Measurements from ENCODE around the gene MAMLD1.

Gene MAMLD1

DNA sequence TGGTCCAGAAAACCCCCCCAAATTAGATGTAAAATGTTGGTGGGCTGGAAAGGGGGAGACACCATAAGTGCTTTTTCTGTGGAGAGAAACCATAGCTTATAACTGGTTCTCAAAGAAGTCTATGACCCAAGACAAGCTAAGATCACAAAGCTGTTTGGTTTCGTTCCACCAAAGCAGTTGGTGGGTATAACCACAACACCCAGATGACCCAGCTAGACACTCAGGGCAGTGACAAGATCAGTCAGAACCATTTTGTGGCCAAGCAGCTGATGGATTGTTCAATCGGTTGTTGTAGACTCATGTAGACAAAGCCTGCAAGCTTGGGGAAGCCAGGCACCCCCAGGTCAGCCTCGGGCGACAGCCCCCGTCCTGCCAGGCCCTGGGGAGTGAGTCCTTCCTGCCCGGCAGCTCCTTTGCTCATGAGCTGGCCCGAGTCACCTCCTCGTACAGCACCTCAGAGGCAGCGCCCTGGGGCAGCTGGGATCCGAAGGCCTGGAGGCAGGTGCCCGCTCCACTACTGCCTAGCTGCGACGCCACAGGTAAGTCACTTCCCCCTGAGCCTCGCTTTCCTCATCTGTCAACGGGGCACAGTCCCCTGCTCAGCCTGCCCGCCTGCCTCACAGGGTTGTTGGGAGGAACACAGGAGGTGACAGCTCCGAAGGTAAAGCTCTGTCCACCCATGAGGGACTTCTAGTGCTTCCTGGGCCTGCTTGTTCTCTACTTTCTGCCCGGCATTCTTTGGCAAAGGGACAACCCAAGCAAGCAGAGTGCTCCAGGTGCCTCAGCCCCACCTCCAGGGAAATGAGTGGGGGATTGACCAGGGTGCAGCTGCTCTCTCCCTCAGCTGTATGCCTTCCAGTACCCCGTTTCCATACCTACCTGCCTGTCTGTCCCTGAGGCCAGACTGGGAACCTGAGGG, 140.1 kb downstream of the MAMLD1 start:
- Histone ChIP-seq H3K9ac (ENCODE audit: low read length in 5 of 5) (no peak overlapping the region), H3K27ac (ENCODE audit: low read depth, low read length) (no peak overlapping the region), H3K27me3 (ENCODE audit: control insufficient read depth in 5 of 5, insufficient read depth in 4 of 5, low read length in 5 of 5) (peaks cover 0 to 17% (median 4%) of the 10 kb centered on the region in 5 donors), H3K4me3 (ENCODE audit: low read depth in 1 of 5, low read length in 5 of 5) (no peak overlapping the region), H3K4me1 (ENCODE audit: control insufficient read depth in 5 of 5, insufficient read depth in 5 of 5, low read length in 5 of 5) (peaks cover 0 to 40% (median 8%) of the 10 kb centered on the region in 5 donors), H3K36me3 (ENCODE audit: control insufficient read depth in 5 of 5, insufficient read depth in 5 of 5, low read length in 5 of 5) (no peaks in the 10 kb centered on the region), H3K9me3 (ENCODE audit: control insufficient read depth in 5 of 5, low read length in 5 of 5) (no peaks in the 10 kb centered on the region)

DNA sequence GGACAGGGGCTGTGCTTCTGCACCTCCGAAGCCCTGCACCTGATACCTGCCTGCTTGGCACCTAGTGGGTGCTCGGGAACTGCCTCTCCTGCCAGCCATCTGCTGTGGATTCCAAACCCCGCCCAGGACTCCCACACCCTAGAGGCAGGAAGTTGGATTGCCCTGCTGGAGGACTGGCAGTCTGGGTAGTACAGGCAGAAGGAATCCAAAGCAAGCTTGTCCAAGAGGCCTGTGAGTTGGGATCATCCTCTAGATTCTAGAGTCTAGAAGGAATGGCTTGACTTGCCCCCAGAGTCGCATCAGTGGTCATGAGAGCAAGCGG, 140.7 kb downstream of the MAMLD1 start:
- no peak overlapping the region for H3K9ac ChIP-seq (ENCODE audit: low read length in 5 of 5)
- H3K27ac ChIP-seq (ENCODE audit: low read depth, low read length), result no peak overlapping the region

DNA sequence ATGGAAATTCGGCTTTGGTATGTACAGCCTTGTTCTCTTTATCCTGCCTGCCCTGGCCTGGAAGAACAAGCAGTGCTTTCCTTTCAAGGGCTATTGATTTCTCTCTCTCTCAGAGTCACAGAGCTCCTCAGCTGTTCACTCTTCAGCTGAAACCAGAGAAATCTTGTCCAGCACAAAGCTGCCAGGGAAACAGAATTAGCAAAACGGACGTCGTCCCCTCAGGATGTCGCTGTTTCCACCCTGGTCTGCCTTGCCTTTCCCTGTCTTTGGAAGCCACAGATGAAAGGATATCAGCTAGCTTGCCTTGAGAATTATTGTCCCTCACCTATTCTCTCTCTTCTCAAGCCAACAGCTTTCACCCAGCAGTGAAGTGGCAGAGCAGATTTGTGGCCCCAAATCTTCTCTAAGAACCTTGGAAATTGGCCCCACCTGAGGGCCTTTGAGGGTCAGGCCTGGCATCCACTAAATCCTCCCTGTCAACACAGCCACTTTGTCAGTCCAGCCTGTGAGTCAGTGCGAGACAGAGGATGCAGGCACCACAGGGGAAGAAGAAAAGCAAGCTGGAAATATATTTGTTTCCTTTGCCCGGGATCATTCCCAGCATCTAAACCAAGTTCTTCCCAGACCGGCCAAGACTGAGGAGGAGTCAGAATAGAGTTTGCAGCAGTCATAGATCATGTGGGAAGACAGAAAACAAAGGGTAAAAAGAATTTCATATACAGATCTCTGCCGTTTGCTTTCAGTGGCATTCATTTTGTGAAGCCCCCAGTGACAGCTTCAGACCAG, 141.5 kb downstream of the MAMLD1 start:
- Histone ChIP-seq H3K27me3 (ENCODE audit: control insufficient read depth in 5 of 5, insufficient read depth in 4 of 5, low read length in 5 of 5) (peaks cover 0 to 17% (median 4%) of the 10 kb centered on the region in 5 donors), H3K4me3 (ENCODE audit: low read depth in 1 of 5, low read length in 5 of 5) (no peak overlapping the region), H3K36me3 (ENCODE audit: control insufficient read depth in 5 of 5, insufficient read depth in 5 of 5, low read length in 5 of 5) (no peaks in the 10 kb centered on the region), H3K9me3 (ENCODE audit: control insufficient read depth in 5 of 5, low read length in 5 of 5) (no peaks in the 10 kb centered on the region), H3K9ac (ENCODE audit: low read length in 5 of 5) (no peak overlapping the region), H3K27ac (ENCODE audit: low read depth, low read length) (no peak overlapping the region), H3K4me1 (ENCODE audit: control insufficient read depth in 5 of 5, insufficient read depth in 5 of 5, low read length in 5 of 5) (peaks cover 1 to 51% (median 14%) of the 10 kb centered on the region in 5 donors)

More for the DNA sequence above, 140.7 kb downstream of the MAMLD1 start:
- H3K4me3 ChIP-seq (ENCODE audit: low read depth in 1 of 5, low read length in 5 of 5), result no peak overlapping the region
- no peaks in the 10 kb centered on the region for H3K36me3 ChIP-seq (ENCODE audit: control insufficient read depth in 5 of 5, insufficient read depth in 5 of 5, low read length in 5 of 5)
- no peaks in the 10 kb centered on the region for H3K9me3 ChIP-seq (ENCODE audit: control insufficient read depth in 5 of 5, low read length in 5 of 5)
- H3K4me1 ChIP-seq (ENCODE audit: control insufficient read depth in 5 of 5, insufficient read depth in 5 of 5, low read length in 5 of 5), result peaks cover 1 to 46% (median 14%) of the 10 kb centered on the region in 5 donors
- peaks cover 0 to 17% (median 4%) of the 10 kb centered on the region in 5 donors for H3K27me3 ChIP-seq (ENCODE audit: control insufficient read depth in 5 of 5, insufficient read depth in 4 of 5, low read length in 5 of 5)

DNA sequence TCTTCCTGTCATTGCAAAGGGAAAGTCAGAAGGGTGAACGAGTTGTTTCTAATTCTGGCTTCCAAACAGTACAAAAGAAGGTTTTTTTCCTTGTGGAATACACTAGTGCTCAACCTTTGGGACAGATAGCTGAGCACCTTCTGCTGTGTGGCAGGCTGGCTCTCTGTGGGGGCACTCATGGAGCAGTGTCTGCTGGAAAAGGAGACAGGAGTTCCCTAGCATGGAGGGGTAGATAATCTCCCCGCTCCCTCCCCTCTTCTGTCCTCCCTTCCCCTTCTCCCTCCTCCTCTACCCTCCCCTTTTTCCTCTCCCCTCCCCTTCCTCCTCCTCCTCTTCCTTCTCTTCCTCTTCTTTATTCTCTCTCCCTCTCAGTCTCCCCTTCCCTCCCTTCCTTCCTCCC, 142.9 kb downstream of the MAMLD1 start:
- peaks cover 1 to 51% (median 14%) of the 10 kb centered on the region in 5 donors for H3K4me1 ChIP-seq (ENCODE audit: control insufficient read depth in 5 of 5, insufficient read depth in 5 of 5, low read length in 5 of 5)
- H3K27ac ChIP-seq (ENCODE audit: low read depth, low read length), result no peak overlapping the region
- H3K9me3 ChIP-seq (ENCODE audit: control insufficient read depth in 5 of 5, low read length in 5 of 5), result no peaks in the 10 kb centered on the region
- no peak overlapping the region for H3K9ac ChIP-seq (ENCODE audit: low read length in 5 of 5)
- peaks cover 0 to 17% (median 2%) of the 10 kb centered on the region in 5 donors for H3K27me3 ChIP-seq (ENCODE audit: control insufficient read depth in 5 of 5, insufficient read depth in 4 of 5, low read length in 5 of 5)
- H3K4me3 ChIP-seq (ENCODE audit: low read depth in 1 of 5, low read length in 5 of 5), result no peak overlapping the region
- H3K36me3 ChIP-seq (ENCODE audit: control insufficient read depth in 5 of 5, insufficient read depth in 5 of 5, low read length in 5 of 5), result no peaks in the 10 kb centered on the region

DNA sequence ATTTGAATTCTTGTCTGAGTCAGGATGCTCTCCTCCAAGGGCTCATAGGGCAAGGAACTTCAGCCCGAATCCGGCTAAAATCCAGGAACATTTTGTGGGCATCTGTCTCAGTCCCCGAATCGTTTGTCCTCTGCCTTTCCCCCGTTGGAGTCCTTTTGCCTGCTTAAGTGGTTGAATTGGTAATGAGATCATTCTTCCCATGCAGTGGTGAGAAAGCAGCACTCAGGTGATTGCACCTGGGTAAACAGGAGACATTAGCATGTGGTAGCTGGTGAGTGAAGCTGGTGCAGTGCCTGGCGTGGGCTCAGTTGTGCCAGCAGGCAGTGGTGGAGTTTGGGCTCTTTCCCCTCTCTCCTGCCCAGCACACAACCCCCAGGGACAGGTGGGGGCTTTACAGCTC, 143.4 kb downstream of the MAMLD1 start:
- Histone ChIP-seq H3K27me3 (ENCODE audit: control insufficient read depth in 5 of 5, insufficient read depth in 4 of 5, low read length in 5 of 5) (peaks cover 0 to 17% (median 2%) of the 10 kb centered on the region in 5 donors), H3K9me3 (ENCODE audit: control insufficient read depth in 5 of 5, low read length in 5 of 5) (no peaks in the 10 kb centered on the region), H3K36me3 (ENCODE audit: control insufficient read depth in 5 of 5, insufficient read depth in 5 of 5, low read length in 5 of 5) (no peaks in the 10 kb centered on the region), H3K4me1 (ENCODE audit: control insufficient read depth in 5 of 5, insufficient read depth in 5 of 5, low read length in 5 of 5) (peaks cover 1 to 51% (median 14%) of the 10 kb centered on the region in 5 donors), H3K27ac (ENCODE audit: low read depth, low read length) (no peak overlapping the region), H3K9ac (ENCODE audit: low read length in 5 of 5) (no peak overlapping the region), H3K4me3 (ENCODE audit: low read depth in 1 of 5, low read length in 5 of 5) (no peak overlapping the region)

DNA sequence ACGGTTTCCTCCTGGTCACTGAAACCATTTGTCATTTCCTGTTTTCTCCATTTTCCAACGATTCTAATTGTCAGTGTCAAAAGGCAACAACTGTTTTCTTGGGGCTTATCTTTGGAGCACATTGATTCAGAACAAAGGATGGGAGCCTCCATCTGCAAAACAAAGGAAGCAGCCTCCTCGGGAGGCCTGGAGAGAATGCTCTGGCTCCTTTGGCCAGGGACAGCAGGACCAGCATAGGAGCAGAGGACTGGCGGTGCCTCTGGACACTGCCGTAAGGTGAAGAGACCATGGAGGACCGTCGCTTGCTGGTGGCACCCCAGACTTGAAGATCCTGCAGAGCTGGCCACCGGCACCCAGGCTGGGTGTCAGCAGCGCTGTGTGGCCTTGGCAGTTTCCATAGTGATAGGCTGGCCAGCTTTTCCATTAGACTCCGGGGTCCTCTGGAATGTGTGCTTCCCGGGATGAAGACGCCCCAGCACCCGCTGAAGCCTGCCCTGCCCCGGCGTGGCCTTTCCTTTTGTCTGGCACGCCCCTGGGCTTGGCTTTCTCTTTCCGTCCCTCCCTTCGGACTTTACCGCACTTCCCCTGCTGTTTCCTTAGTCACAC, 144.2 kb downstream of the MAMLD1 start:
- no peak overlapping the region for H3K27ac ChIP-seq (ENCODE audit: low read depth, low read length)
- no peak overlapping the region for H3K9ac ChIP-seq (ENCODE audit: low read length in 5 of 5)
- H3K4me3 ChIP-seq (ENCODE audit: low read depth in 1 of 5, low read length in 5 of 5), result peak overlapping the region in 3 of 5 donors; percentile 7 to 24 (median 16)

DNA sequence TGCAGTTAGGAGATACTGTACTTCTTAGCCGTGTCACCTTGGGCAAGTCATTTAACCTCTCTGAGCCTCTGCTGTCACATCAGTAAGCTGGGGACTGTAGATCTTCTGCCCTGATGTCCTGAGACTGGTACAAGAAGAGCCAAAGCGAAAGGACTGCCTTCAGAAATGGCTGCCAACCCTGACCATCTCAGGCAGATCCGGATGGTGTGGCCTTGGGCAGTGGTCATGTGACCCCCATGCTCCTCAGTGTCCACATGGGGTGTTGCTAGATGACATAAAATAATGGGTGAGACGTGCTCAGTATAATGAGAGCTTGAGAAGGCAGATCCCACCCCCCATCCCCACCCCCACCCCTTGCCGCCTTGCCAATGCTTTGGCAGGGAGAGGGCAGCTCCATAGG, 144.9 kb downstream of the MAMLD1 start:
- H3K9ac ChIP-seq (ENCODE audit: low read length in 5 of 5), result no peak overlapping the region
- H3K27me3 ChIP-seq (ENCODE audit: control insufficient read depth in 5 of 5, insufficient read depth in 4 of 5, low read length in 5 of 5), result peaks cover 0 to 22% (median 0%) of the 10 kb centered on the region in 5 donors
- peak overlapping the region in 3 of 5 donors; percentile 7 to 24 (median 24) for H3K4me3 ChIP-seq (ENCODE audit: low read depth in 1 of 5, low read length in 5 of 5)

More for the DNA sequence above, 144.2 kb downstream of the MAMLD1 start:
- Histone ChIP-seq H3K4me1 (ENCODE audit: control insufficient read depth in 5 of 5, insufficient read depth in 5 of 5, low read length in 5 of 5) (peaks cover 1 to 51% (median 16%) of the 10 kb centered on the region in 5 donors), H3K36me3 (ENCODE audit: control insufficient read depth in 5 of 5, insufficient read depth in 5 of 5, low read length in 5 of 5) (peaks cover 0 to 2% (median 0%) of the 10 kb centered on the region in 5 donors), H3K27me3 (ENCODE audit: control insufficient read depth in 5 of 5, insufficient read depth in 4 of 5, low read length in 5 of 5) (peaks cover 0 to 18% (median under 1%) of the 10 kb centered on the region in 5 donors), H3K9me3 (ENCODE audit: control insufficient read depth in 5 of 5, low read length in 5 of 5) (no peaks in the 10 kb centered on the region)

DNA sequence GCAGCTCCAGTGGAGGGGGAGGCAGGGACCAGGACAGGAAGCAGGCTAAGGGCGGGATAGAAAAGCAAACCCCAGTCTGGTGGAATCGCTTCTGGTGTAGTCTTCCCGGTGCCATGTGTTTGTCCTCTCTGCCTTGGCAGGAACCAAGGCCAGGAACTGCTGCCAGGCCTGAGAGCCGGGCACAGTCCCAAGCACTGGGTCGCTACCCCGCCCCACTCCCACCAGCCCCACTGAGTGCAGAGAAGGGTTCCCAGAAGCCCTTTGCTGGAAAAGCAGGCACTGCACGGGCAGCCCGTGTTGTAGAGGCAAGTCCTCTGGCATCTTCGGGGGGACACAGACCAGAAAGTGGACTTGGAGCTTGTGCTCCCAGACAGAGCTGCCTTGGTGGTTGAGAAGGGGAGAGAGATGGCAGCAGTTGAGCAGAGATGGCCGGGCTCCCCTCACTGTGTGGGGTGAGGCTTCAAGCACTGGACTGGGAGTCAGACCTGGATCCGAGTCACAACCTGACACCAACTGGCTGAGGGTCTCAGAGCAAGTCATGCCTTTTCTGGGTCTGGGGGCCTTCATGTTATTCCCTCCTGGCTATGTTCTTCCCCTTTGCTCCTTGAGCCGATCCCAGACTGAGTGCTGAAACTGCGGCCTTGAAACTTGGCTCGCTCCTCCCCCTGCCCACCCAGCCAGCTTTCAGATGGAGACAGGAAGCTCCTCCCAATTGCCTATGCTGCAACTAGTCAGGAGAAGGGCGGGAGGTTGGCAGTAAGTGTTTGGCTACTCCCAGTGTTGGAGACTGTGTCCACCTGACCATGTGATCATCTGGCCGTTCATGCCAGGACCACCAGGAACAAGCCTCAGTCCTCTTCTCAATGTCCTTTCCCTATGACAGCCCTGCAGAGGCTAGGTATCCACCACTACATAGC, 145.6 kb downstream of the MAMLD1 start:
- Histone ChIP-seq H3K36me3 (ENCODE audit: control insufficient read depth in 5 of 5, insufficient read depth in 5 of 5, low read length in 5 of 5) (peaks cover 0 to 2% (median 0%) of the 10 kb centered on the region in 5 donors), H3K27ac (ENCODE audit: low read depth, low read length) (peak overlapping the region; percentile 30), H3K9ac (ENCODE audit: low read length in 5 of 5) (no peak overlapping the region), H3K9me3 (ENCODE audit: control insufficient read depth in 5 of 5, low read length in 5 of 5) (no peaks in the 10 kb centered on the region), H3K4me3 (ENCODE audit: low read depth in 1 of 5, low read length in 5 of 5) (peak overlapping the region in 3 of 5 donors; percentile 1 to 38 (median 24)), H3K27me3 (ENCODE audit: control insufficient read depth in 5 of 5, insufficient read depth in 4 of 5, low read length in 5 of 5) (peaks cover 0 to 19% (median 0%) of the 10 kb centered on the region in 5 donors), H3K4me1 (ENCODE audit: control insufficient read depth in 5 of 5, insufficient read depth in 5 of 5, low read length in 5 of 5) (peaks cover 1 to 49% (median 17%) of the 10 kb centered on the region in 5 donors)

More for the DNA sequence above, 144.9 kb downstream of the MAMLD1 start:
- H3K9me3 ChIP-seq (ENCODE audit: control insufficient read depth in 5 of 5, low read length in 5 of 5), result no peaks in the 10 kb centered on the region
- H3K27ac ChIP-seq (ENCODE audit: low read depth, low read length), result no peak overlapping the region
- H3K36me3 ChIP-seq (ENCODE audit: control insufficient read depth in 5 of 5, insufficient read depth in 5 of 5, low read length in 5 of 5), result peaks cover 0 to 2% (median 0%) of the 10 kb centered on the region in 5 donors
- peaks cover 1 to 51% (median 17%) of the 10 kb centered on the region in 5 donors for H3K4me1 ChIP-seq (ENCODE audit: control insufficient read depth in 5 of 5, insufficient read depth in 5 of 5, low read length in 5 of 5)

DNA sequence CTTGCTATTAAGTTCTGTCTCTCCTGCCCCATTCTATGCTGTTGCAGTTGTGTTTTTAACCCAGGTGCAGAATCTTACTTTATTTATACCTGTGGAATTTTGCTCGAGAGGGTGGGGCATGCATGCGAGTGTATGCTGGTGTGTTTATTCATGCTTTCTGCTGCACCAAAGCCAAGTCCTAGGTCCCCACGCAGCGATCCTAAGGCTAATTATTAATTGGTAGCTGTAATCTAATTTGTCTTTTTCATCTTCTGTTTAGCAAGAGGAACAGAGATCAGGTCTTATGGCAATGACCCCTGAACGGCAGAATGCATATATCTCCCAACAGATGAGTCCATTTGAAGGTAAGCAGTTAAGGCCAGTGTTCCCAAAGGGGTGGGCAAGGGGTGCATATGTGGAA, 146.6 kb downstream of the MAMLD1 start:
- Histone ChIP-seq H3K36me3 (ENCODE audit: control insufficient read depth in 5 of 5, insufficient read depth in 5 of 5, low read length in 5 of 5) (peaks cover 0 to 2% (median 0%) of the 10 kb centered on the region in 5 donors), H3K4me3 (ENCODE audit: low read depth in 1 of 5, low read length in 5 of 5) (no peak overlapping the region), H3K9me3 (ENCODE audit: control insufficient read depth in 5 of 5, low read length in 5 of 5) (no peaks in the 10 kb centered on the region), H3K27me3 (ENCODE audit: control insufficient read depth in 5 of 5, insufficient read depth in 4 of 5, low read length in 5 of 5) (peaks cover 0 to 19% (median 1%) of the 10 kb centered on the region in 5 donors), H3K9ac (ENCODE audit: low read length in 5 of 5) (no peak overlapping the region), H3K27ac (ENCODE audit: low read depth, low read length) (no peak overlapping the region), H3K4me1 (ENCODE audit: control insufficient read depth in 5 of 5, insufficient read depth in 5 of 5, low read length in 5 of 5) (peaks cover 1 to 40% (median 17%) of the 10 kb centered on the region in 5 donors)
